Ovary (tissue), 9 donors: Measurements from ENCODE around the gene SLU7. TPM values are rescaled to one million over a fixed set of nuclear protein-coding genes. Genes with fewer than 3 reads are reported as not detected.

Source experiments
- DNase-seq, 5 donors: peaks; one replicate each; pipeline ENCODE4 v3.0.0-alpha.2; 2019 to 2020
- H3K27ac ChIP-seq, 2 donors: fragments of 200-600 bp; one replicate each; pipeline versions ENCODE4 v1.5.1 to v1.8.0; 2019 to 2022
- H3K27me3 ChIP-seq: fragments of 200-600 bp; one replicate; pipeline ENCODE4 v1.8.0; 2022
- H3K36me3 ChIP-seq: fragments of 200-600 bp; sonication (generic); one replicate; pipeline ENCODE4 v1.5.1; 2019
- H3K4me1 ChIP-seq: one replicate; pipeline ENCODE4 v1.8.1; 2013; ENCODE audit warnings: mild to moderate bottlenecking, moderate library complexity; ENCODE audit not compliant: insufficient read depth
- H3K4me3 ChIP-seq: fragments of 200-600 bp; sonication (generic); one replicate; pipeline ENCODE4 v1.5.1; 2017
- H3K9me3 ChIP-seq, 2 donors: fragments of 200-600 bp in 1 of 2; sonication (generic) in 1 of 2; one replicate each; pipeline versions ENCODE4 v1.5.1 to v1.8.1; 2013 to 2019; ENCODE audit warnings: mild to moderate bottlenecking in 1 of 2, moderate library complexity in 1 of 2
- EP300 ChIP-seq: sonication (generic); formaldehyde crosslinking; IDR thresholded peaks from one replicate; pipeline ENCODE4 v1.6.1; 2017; ENCODE audit warnings: antibody characterized with exemption
- POLR2A ChIP-seq: fragments of 450-650 bp; IDR thresholded peaks from one replicate; pipeline ENCODE4 v1.6.1; 2017; ENCODE audit warnings: antibody characterized with exemption, mild to moderate bottlenecking, moderate library complexity
- WGBS, 3 donors: extraction: QIAGEN DNeasy Blood & Tissue Kit in 1 of 3; methylation state at CpG; one replicate each; pipeline versions ENCODE4 v1.1.5 to v1.1.7; 2013 to 2017; 5-methylcytosine and 5-hydroxymethylcytosine counted together
- intact Hi-C, 4 donors: fragments of 100-400 bp; cut with DNase I; formaldehyde crosslinking; loops; one replicate each; pipeline versions ENCODE4 v1.11.0 to v1.15.1; 2022 to 2023
- polyA plus RNA-seq, 2 donors: library from polyadenylated mRNA; stranded (reverse); fragments of 200-250 nt in 1 of 2; fragments of 350-450 nt in 1 of 2; fragmentation: Illumina TruSeq in 1 of 2; extraction: RNeasy Lipid Tissue Mini Kit (QIAGEN cat#74804) in 1 of 2; gene quantifications; one replicate each; pipeline ENCODE4 v1.2.3, GENCODE V29; 2013 to 2014
- total RNA-seq, 7 donors: library from RNA; depleted of rRNA in 2 of 7; stranded (reverse); fragments of >200 nt in 2 of 7; fragmentation: NEBNext Ultra II Directional in 3 of 7; extraction: Animal tissue kit (Norgen Biotek cat#: 25700) in 3 of 7; gene quantifications; one replicate each; pipeline versions ENCODE4 v1.1.0 to v1.2.4, GENCODE V29; 2016 to 2023
- TF ChIP-seq, protein P1 (sequence below), 3 donors: fragments of 450-650 bp in 2 of 3; fragments of 200-600 bp in 1 of 3; IDR thresholded peaks; one replicate each; pipeline versions ENCODE4 v1.5.1 to v1.8.0; 2016 to 2022; ENCODE audit warnings: antibody characterized with exemption in 3 of 3, mild to moderate bottlenecking in 1 of 3
- donor health status: DM: no; HTN: no; CAD: no; lungs with moderate emphysema.
- donor health status: DM: no; HTN: no; CAD: no.
- donor health status: Bipolar disorder and iron deficiency.
- donor health status: DM: yes; HTN: yes; CAD: no.
- donor health status: DM: no; HTN: no; CAD: no.
- donor health status: DM: yes; HTN: yes; CAD: no.

SLU7 gene
- total and polyA plus RNA-seq, 9 donors, result 25.8 to 53.7 (median 32.5) TPM

DNA sequence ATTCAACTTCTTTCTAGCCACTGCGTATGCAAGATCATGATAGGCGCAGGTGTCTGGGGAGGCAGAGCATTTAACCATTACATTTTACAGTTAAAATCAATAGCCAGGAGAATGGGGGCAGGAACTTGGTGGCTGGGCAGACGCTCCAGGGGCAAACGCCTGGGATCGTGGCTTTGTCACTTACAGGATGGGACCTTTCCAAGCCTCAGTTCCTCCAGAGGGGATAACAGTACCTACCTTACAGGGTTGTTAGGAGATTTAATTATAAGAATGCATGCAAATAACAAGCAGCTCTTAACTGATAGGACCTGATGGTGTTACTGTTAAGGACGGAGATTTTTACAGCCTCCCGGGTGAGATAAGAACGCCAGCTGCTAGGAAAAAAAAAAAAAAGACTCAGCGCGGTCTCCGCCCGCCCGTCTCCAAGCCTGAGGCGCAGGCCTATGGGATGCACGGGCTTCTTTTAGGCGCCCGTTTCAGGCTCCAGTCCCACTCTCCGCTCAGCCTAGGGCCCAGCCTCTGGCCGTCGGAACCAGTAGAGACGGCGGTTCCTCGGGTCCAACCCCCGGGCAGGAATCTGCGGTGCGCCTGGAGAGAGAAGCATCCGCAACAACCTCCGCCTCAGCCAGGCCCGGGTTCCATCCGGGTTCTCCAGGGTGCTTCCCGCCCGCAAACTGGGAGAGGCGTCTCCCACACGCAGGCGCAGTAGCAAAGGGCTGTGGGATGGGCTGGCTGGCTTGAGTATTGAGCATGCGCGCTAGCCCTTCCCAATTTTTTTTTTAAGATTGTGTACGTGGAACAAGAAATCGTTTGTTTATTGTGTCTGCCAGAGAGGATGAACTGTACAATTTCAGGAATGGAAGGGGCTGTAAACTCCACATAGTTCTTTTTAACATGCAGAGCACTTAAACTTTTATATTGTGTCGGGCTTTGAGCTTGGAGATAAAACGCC lies 19.2 kb downstream of the SLU7 start, which contains the start of gene FAM200C:
Gene FAM200C (minus strand): TSS at position 653 of the 952 bp plus-strand sequence. CDS start 4,564 bp downstream, outside the sequence.
- Histone ChIP-seq H3K9me3 (no peaks in the 10 kb centered on the region), H3K4me3 (peak within 1 kb of the TSS; percentile 50), H3K27ac (peak within 1 kb of the TSS; percentile 64 to 68), H3K27me3 (no peaks in the 10 kb centered on the region), H3K36me3 (no peaks in the 10 kb centered on the region), H3K4me1 (peaks cover 6% of the 10 kb centered on the region)
- TF ChIP-seq EP300 (no peak), POLR2A (peak; percentile 97)
- TF ChIP-seq, protein P1, sequence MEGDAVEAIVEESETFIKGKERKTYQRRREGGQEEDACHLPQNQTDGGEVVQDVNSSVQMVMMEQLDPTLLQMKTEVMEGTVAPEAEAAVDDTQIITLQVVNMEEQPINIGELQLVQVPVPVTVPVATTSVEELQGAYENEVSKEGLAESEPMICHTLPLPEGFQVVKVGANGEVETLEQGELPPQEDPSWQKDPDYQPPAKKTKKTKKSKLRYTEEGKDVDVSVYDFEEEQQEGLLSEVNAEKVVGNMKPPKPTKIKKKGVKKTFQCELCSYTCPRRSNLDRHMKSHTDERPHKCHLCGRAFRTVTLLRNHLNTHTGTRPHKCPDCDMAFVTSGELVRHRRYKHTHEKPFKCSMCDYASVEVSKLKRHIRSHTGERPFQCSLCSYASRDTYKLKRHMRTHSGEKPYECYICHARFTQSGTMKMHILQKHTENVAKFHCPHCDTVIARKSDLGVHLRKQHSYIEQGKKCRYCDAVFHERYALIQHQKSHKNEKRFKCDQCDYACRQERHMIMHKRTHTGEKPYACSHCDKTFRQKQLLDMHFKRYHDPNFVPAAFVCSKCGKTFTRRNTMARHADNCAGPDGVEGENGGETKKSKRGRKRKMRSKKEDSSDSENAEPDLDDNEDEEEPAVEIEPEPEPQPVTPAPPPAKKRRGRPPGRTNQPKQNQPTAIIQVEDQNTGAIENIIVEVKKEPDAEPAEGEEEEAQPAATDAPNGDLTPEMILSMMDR (IDR thresholded peaks at IDR 0.05), result no peak
- WGBS, 3 donors, result 0 to 1% (median 0%) methylated on average over 40 to 41 of the region's 41 CpGs
- intact Hi-C loops, result no loop called here
- DNase-seq, result peak; percentile 90 to 94 (median 92)

DNA sequence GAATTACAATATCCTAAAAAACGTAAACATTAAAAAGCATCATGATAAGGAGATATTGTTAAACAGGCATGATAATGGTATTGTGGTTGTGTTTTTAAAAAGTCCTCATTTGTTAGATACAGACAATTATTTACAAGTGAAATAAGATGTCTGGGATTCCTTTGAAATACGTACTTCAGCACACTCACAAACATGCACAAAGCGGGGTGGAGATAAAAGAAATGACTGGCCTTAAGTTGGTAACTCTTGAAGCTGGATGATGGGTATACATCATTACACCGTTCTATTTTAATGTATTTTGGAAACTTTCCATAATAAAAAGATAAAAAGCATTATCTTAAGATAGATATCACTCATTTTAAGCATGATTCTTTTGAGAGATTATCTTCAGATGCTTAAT lies 20.1 kb downstream of the SLU7 start:
- H3K27ac ChIP-seq, result no peak overlapping the region

DNA sequence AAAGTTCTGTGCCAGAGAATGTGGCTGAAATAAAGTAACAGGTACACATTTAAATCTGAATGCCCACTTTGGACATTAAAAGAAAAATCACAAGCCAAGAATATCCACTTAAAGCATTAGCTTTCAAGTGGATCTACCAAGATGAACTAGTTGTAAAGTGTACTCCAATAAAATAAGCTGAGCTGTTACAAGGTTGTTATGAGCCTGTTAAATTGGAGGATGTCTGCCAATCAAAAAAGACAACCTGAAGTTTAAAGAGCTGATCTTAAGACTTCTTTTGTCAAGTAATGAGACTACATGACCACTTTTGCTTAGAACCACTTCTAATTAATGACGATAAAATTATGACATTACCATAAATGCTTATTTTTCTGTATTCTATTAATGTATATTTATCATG lies 21.4 kb downstream of the SLU7 start:
- H3K27me3 ChIP-seq, result no peaks in the 10 kb centered on the region
- H3K4me1 ChIP-seq, result peaks cover 6% of the 10 kb centered on the region
- no peak overlapping the region for H3K27ac ChIP-seq
- H3K4me3 ChIP-seq, result no peak overlapping the region
- intact Hi-C loops, result no loop called here
- DNase-seq, result no peak
- H3K36me3 ChIP-seq, result no peaks in the 10 kb centered on the region
- 95 to 96% (median 96%) methylated on average over 1 of the region's 1 CpG for WGBS, 3 donors
- no peak for TF ChIP-seq EP300
- TF ChIP-seq, protein P1 (IDR thresholded peaks at IDR 0.05), result no peak
- H3K9me3 ChIP-seq, result no peaks in the 10 kb centered on the region

More for the DNA sequence above, 20.1 kb downstream of the SLU7 start:
- Histone ChIP-seq H3K4me1 (peaks cover 6% of the 10 kb centered on the region), H3K36me3 (no peaks in the 10 kb centered on the region), H3K27me3 (no peaks in the 10 kb centered on the region), H3K9me3 (no peaks in the 10 kb centered on the region), H3K4me3 (peak overlapping the region; percentile 50)
- no peak for DNase-seq
- WGBS, 3 donors, result 15 to 24% (median 18%) methylated on average over 4 of the region's 4 CpGs
- TF ChIP-seq, protein P1 (IDR thresholded peaks at IDR 0.05), result no peak
- TF ChIP-seq EP300, result no peak
- no peak for TF ChIP-seq POLR2A
- intact Hi-C loops, result no loop called here

DNA sequence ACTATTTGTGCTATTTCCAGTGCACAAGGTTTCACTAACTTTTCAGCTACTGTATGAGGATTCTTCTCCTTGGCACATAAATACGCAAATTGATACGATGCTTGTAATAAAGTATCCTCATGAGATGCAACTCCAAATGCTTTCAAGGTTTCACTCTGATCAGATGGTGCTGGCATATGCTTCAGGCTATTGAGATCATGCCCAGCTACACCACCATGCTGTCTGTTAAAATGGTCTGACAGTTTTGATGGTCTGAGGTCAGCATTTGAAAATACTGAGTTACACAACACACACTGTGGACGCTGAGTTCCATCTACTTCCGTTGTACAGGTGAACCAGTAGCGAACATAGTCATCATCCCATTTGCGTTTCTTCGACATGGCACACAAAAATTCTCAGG lies 23.8 kb downstream of the SLU7 start:
- no peak overlapping the region for H3K4me3 ChIP-seq
- intact Hi-C loops, result no loop called here
- no peak overlapping the region for H3K27ac ChIP-seq
- WGBS, 3 donors, result 92 to 95% (median 93%) methylated on average over 7 of the region's 7 CpGs
- no peak for TF ChIP-seq EP300
- TF ChIP-seq, protein P1 (IDR thresholded peaks at IDR 0.05), result no peak
- TF ChIP-seq POLR2A, result no peak
- no peaks in the 10 kb centered on the region for H3K27me3 ChIP-seq
- no peaks in the 10 kb centered on the region for H3K36me3 ChIP-seq
- DNase-seq, result no peak
- H3K4me1 ChIP-seq, result peaks cover 6% of the 10 kb centered on the region
- no peaks in the 10 kb centered on the region for H3K9me3 ChIP-seq
